ENCODE results near the gene LCN10. TPM values are rescaled to one million over a fixed set of nuclear protein-coding genes. Genes with fewer than 3 reads are reported as not detected.

The LCN10 gene
- polyA plus RNA-seq, 2 of the 4 experiments (the other 2 are of a cell fraction) = not detected

DNA sequence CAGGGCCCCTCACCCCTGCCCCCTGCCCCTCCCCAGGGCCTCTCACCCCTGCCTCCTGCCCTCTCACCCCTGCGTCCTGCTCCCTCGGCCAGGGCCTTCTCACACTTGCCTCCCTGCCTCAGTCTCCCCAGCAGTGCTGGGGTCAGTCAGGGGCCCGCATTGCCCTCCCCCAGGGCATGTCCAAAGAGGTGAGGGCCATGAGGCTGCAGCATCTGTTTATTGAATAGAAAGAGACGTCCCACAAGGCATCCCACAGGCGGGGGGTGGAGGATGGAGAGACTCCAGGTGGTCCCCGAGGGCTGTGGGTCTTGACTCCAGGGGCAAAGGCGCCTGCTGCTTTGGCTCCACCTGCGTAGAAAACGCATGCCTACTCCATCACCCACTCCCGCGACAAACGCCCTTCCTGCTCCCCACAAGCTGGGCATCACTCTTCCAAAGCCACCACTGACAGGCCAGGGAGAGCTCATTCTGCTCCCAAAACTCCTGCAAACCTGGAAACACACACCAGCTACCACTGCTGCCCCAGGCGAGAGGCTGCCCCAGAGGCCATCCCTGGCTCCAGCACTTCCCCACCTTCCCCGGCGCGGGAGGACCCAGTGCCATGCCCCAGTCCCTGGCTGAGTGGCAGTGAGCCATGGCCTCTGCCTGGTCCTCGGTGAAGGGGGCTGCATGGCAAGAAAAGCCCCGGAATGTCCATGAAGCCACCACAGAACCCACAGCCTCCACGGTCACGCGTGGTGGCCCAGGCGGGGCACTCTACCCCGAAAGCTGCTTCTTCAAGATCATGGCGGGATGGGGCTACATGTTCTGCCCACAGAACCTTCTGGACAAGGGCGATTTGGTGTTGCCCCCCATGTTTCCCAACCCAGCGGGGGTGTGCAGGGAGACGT lies 16.9 kb upstream of the LCN10 start:
- ChIA-PET CTCF (interaction anchor here (0.7 to 28.0 kb wide), 15 partner anchors 13 to 270 kb away, joined by 3 to 625 read pairs (median 4); partner anchors contain the start of genes LCN10, LCN6 and TMEM141), POLR2A (no interaction called here)
- Histone ChIP-seq H3K27ac (no peak overlapping the region), H3K4me1 (peaks cover 12% of the 10 kb centered on the region), H3K4me3 (no peak overlapping the region), H3K4me2 (no peak overlapping the region), H3K9me3 (no peaks in the 10 kb centered on the region)
- no peak for DNase-seq (ENCODE audit: low read depth in 1 of 2, low spot score in 1 of 2)
- TF ChIP-seq KDM5A (IDR thresholded peaks at IDR 0.05) = no peak
- no peak for TF ChIP-seq ZNF302 (CRISPR knock-in tag; IDR thresholded peaks at IDR 0.05)
- no peak for TF ChIP-seq FOSB (CRISPR knock-in tag; IDR thresholded peaks at IDR 0.05)
- TF ChIP-seq NPAS2 (CRISPR knock-in tag; IDR thresholded peaks at IDR 0.05; ENCODE audit: borderline replicate concordance) = no peak
- no peak for TF ChIP-seq RCOR1 (IDR thresholded peaks at IDR 0.05; ENCODE audit: low read depth, low read length)
- no peak for TF ChIP-seq HDAC2 (IDR thresholded peaks at IDR 0.05)
- TF ChIP-seq NFE2L2 (conservative IDR thresholded peaks at IDR 0.05; ENCODE audit: low read length) = no peak
- TF ChIP-seq HOXA7 (CRISPR knock-in tag; IDR thresholded peaks at IDR 0.05) = no peak
- TF ChIP-seq HEYL (CRISPR knock-in tag; IDR thresholded peaks at IDR 0.05) = no peak
- TF ChIP-seq PHF8 (IDR thresholded peaks at IDR 0.05; ENCODE audit: borderline replicate concordance, low read depth) = no peak
- TF ChIP-seq, protein P1, sequence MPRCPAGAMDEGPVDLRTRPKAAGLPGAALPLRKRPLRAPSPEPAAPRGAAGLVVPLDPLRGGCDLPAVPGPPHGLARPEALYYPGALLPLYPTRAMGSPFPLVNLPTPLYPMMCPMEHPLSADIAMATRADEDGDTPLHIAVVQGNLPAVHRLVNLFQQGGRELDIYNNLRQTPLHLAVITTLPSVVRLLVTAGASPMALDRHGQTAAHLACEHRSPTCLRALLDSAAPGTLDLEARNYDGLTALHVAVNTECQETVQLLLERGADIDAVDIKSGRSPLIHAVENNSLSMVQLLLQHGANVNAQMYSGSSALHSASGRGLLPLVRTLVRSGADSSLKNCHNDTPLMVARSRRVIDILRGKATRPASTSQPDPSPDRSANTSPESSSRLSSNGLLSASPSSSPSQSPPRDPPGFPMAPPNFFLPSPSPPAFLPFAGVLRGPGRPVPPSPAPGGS (IDR thresholded peaks at IDR 0.05) = no peak
- no peak for TF ChIP-seq EHMT2 (IDR thresholded peaks at IDR 0.05; ENCODE audit: low read depth)
- TF ChIP-seq FOSL2 (IDR thresholded peaks at IDR 0.05) = no peak
- TF ChIP-seq FOSL2 (CRISPR knock-in tag; IDR thresholded peaks at IDR 0.05) = no peak
- no peak for TF ChIP-seq MAFK (IDR thresholded peaks at IDR 0.05; ENCODE audit: partially characterized antibody)
- TF ChIP-seq POLR2AphosphoS2 (conservative IDR thresholded peaks at IDR 0.05; ENCODE audit: low read length) = no peak
- no peak for TF ChIP-seq MYC (IDR thresholded peaks at IDR 0.05; ENCODE audit: borderline replicate concordance, low read length)
- no peak for TF ChIP-seq TP53 (CRISPR knock-in tag; IDR thresholded peaks at IDR 0.05)
- TF ChIP-seq, protein P2, sequence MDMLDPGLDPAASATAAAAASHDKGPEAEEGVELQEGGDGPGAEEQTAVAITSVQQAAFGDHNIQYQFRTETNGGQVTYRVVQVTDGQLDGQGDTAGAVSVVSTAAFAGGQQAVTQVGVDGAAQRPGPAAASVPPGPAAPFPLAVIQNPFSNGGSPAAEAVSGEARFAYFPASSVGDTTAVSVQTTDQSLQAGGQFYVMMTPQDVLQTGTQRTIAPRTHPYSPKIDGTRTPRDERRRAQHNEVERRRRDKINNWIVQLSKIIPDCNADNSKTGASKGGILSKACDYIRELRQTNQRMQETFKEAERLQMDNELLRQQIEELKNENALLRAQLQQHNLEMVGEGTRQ (IDR thresholded peaks at IDR 0.05) = no peak
- TF ChIP-seq CBX8 (IDR thresholded peaks at IDR 0.05) = no peak
- TF ChIP-seq JUN (IDR thresholded peaks at IDR 0.05) = no peak
- ATAC-seq = no peak
- 84% methylated on average over 14 of the region's 27 CpGs for WGBS (ENCODE audit: missing lambda C conversion rate)
- no peak for FAIRE-seq

DNA sequence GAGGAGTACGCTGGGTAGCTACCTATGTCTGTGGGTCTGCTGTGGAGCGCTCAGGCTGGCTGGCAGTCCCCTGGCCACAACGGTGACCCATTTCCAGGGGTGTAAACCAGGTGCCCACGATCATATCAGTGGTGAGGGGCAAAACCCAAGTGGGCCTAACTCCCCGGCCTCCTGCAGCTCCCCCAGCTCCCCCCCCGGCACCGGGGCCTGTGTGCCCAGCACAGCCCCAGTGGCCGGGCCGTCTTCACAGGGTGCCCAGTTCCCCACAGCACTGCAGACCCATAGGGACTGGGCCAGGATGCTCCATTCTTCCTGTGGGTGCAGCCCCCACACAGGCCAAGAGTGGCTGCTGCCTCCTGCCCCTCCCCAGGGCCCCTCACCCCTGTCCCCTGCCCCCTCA lies 16.3 kb upstream of the LCN10 start:
- no peak for ATAC-seq
- ChIA-PET POLR2A (interaction anchor here (0.7 kb wide), 1 partner anchor 14 kb away, joined by 5 read pairs; no protein-coding TSS in a partner anchor), CTCF (interaction anchor here (0.6 to 28.0 kb wide), 8 partner anchors 13 to 327 kb away, joined by 3 to 625 read pairs (median 3); partner anchors contain the start of genes LCN10, LCN6 and TMEM141)
- FAIRE-seq = no peak
- no peak overlapping the region for H3K4me2 ChIP-seq
- no peaks in the 10 kb centered on the region for H3K9me3 ChIP-seq
- WGBS (ENCODE audit: missing lambda C conversion rate) = 91% methylated on average over 4 of the region's 9 CpGs
- no peak for DNase-seq (ENCODE audit: low read depth in 1 of 2, low spot score in 1 of 2)
- peaks cover 12% of the 10 kb centered on the region for H3K4me1 ChIP-seq
- H3K4me3 ChIP-seq = no peak overlapping the region
- TF ChIP-seq FOSL2 (IDR thresholded peaks at IDR 0.05) (no peak), FOSL2 (CRISPR knock-in tag; IDR thresholded peaks at IDR 0.05) (no peak), PHF8 (IDR thresholded peaks at IDR 0.05; ENCODE audit: borderline replicate concordance, low read depth) (no peak), GATA3 (IDR thresholded peaks at IDR 0.05; ENCODE audit: borderline replicate concordance) (no peak), KDM5A (IDR thresholded peaks at IDR 0.05) (no peak), EP300 (IDR thresholded peaks at IDR 0.05) (no peak), MAFK (IDR thresholded peaks at IDR 0.05; ENCODE audit: partially characterized antibody) (no peak), TFCP2L1 (CRISPR knock-in tag; IDR thresholded peaks at IDR 0.05) (no peak), NR3C1 (IDR thresholded peaks at IDR 0.05) (no peak), RFX5 (IDR thresholded peaks at IDR 0.05) (no peak), EHF (CRISPR knock-in tag; IDR thresholded peaks at IDR 0.05) (no peak), CHD2 (IDR thresholded peaks at IDR 0.05; ENCODE audit: low read length, partially characterized antibody) (no peak), ESRRA (IDR thresholded peaks at IDR 0.05; ENCODE audit: borderline replicate concordance, low read length) (no peak), JUNB (IDR thresholded peaks at IDR 0.05) (no peak), HDAC2 (IDR thresholded peaks at IDR 0.05) (no peak), JUN (IDR thresholded peaks at IDR 0.05) (no peak)
- TF ChIP-seq, protein P3, sequence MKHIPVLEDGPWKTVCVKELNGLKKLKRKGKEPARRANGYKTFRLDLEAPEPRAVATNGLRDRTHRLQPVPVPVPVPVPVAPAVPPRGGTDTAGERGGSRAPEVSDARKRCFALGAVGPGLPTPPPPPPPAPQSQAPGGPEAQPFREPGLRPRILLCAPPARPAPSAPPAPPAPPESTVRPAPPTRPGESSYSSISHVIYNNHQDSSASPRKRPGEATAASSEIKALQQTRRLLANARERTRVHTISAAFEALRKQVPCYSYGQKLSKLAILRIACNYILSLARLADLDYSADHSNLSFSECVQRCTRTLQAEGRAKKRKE (CRISPR knock-in tag; IDR thresholded peaks at IDR 0.05; ENCODE audit: low read depth) = no peak
- no peak overlapping the region for H3K27ac ChIP-seq

Data from A549 (cell line).